Measurements from ENCODE around the gene SLC30A10.
"Not testable (repeated sequence)": the region's sequence is repeated elsewhere in the genome, so short reads cannot be mapped to it uniquely, and the experiment has no call there.

The SLC30A10 gene

GRCh38 chr1:219954052-219954451 is 25.7 kb upstream of the SLC30A10 start:
- no peak overlapping the region for H3K27ac Mint-ChIP-seq
- H3K4me1 Mint-ChIP-seq: no peaks in the 10 kb centered on the region
- no peaks in the 10 kb centered on the region for H3K9me3 Mint-ChIP-seq
- H3K4me3 Mint-ChIP-seq: no peak overlapping the region
- TF ChIP-seq CTCF (IDR thresholded peaks at IDR 0.05; ENCODE audit: unreplicated experiment in 3 of 3): no peak
- no peaks in the 10 kb centered on the region for H3K27me3 Mint-ChIP-seq (ENCODE audit: low read depth)
- no peaks in the 10 kb centered on the region for H3K36me3 Mint-ChIP-seq (ENCODE audit: low read depth)

- no peak overlapping the region for H3K27ac Mint-ChIP-seq
- H3K36me3 Mint-ChIP-seq (ENCODE audit: low read depth): no peaks in the 10 kb centered on the region
- no peaks in the 10 kb centered on the region for H3K27me3 Mint-ChIP-seq (ENCODE audit: low read depth)
- H3K9me3 Mint-ChIP-seq: no peaks in the 10 kb centered on the region
- H3K4me3 Mint-ChIP-seq: no peak overlapping the region
- H3K4me1 Mint-ChIP-seq: no peaks in the 10 kb centered on the region
- no peak for TF ChIP-seq CTCF (IDR thresholded peaks at IDR 0.05; ENCODE audit: unreplicated experiment in 3 of 3)
Observed at GRCh38 chr1:219952361-219952760, 24.0 kb upstream of the SLC30A10 start.

- not testable (repeated sequence) for H3K9me3 Mint-ChIP-seq; H3K27ac Mint-ChIP-seq; H3K4me3 Mint-ChIP-seq; H3K36me3 Mint-ChIP-seq (ENCODE audit: low read depth); H3K4me1 Mint-ChIP-seq; H3K27me3 Mint-ChIP-seq (ENCODE audit: low read depth)
Observed at GRCh38 chr1:219949227-219949626, 20.9 kb upstream of the SLC30A10 start.

- not testable (repeated sequence) for H3K4me1 Mint-ChIP-seq; H3K36me3 Mint-ChIP-seq (ENCODE audit: low read depth); H3K4me3 Mint-ChIP-seq; H3K9me3 Mint-ChIP-seq; H3K27ac Mint-ChIP-seq; H3K27me3 Mint-ChIP-seq (ENCODE audit: low read depth)
Observed at GRCh38 chr1:219948766-219949165, 20.4 kb upstream of the SLC30A10 start.

GRCh38 chr1:219945795-219946194 is 17.4 kb upstream of the SLC30A10 start:
- Mint-ChIP-seq H3K27me3 (ENCODE audit: low read depth) (peaks cover 5% of the 10 kb centered on the region), H3K4me1 (no peaks in the 10 kb centered on the region), H3K4me3 (no peak overlapping the region), H3K27ac (no peak overlapping the region), H3K9me3 (peaks cover 14% of the 10 kb centered on the region), H3K36me3 (ENCODE audit: low read depth) (no peaks in the 10 kb centered on the region)
- no peak for TF ChIP-seq CTCF (IDR thresholded peaks at IDR 0.05; ENCODE audit: unreplicated experiment in 3 of 3)

- no peak for TF ChIP-seq CTCF (IDR thresholded peaks at IDR 0.05; ENCODE audit: unreplicated experiment in 3 of 3)
- peaks cover 10% of the 10 kb centered on the region for H3K9me3 Mint-ChIP-seq
- H3K27ac Mint-ChIP-seq: no peak overlapping the region
- peaks cover 9% of the 10 kb centered on the region for H3K27me3 Mint-ChIP-seq (ENCODE audit: low read depth)
- no peak overlapping the region for H3K4me3 Mint-ChIP-seq
- peaks cover 8% of the 10 kb centered on the region for H3K4me1 Mint-ChIP-seq
- no peaks in the 10 kb centered on the region for H3K36me3 Mint-ChIP-seq (ENCODE audit: low read depth)
Observed at GRCh38 chr1:219941179-219942118, 13.1 kb upstream of the SLC30A10 start.

- H3K27me3 Mint-ChIP-seq (ENCODE audit: low read depth): peaks cover 10% of the 10 kb centered on the region
- H3K27ac Mint-ChIP-seq: no peak overlapping the region
- no peak overlapping the region for H3K4me3 Mint-ChIP-seq
- H3K36me3 Mint-ChIP-seq (ENCODE audit: low read depth): no peaks in the 10 kb centered on the region
- H3K4me1 Mint-ChIP-seq: peaks cover 8% of the 10 kb centered on the region
- peaks cover 10% of the 10 kb centered on the region for H3K9me3 Mint-ChIP-seq
- no peak for TF ChIP-seq CTCF (IDR thresholded peaks at IDR 0.05; ENCODE audit: unreplicated experiment in 3 of 3)
Observed at GRCh38 chr1:219940707-219941106, 12.3 kb upstream of the SLC30A10 start.

All from nephron (organoid).